Activated T-helper 2 cell treated with anti-CD3 and anti-CD28 coated beads, Interferon-gamma antibody, Interleukin-2, Interleukin-4, amounts not matched to agents 10 μg/mL and 5 μg/mL and 100 μg/mL, durations not matched to agents 14 hours and 24 hours and 36 hours (primary cell): Measurements from ENCODE around the gene PARD3. TPM values are rescaled to one million over a fixed set of nuclear protein-coding genes. Genes with fewer than 3 reads are reported as not detected.

ENCODE experiments used
- DNase-seq: peaks from one replicate; pipeline ENCODE4 v3.0.0; 2021; ENCODE audit warnings: low spot score
- H3K27ac Mint-ChIP-seq: one replicate; pipeline ENCODE4 v1.8.0; 2021; ENCODE audit warnings: mixed read lengths
- H3K27me3 Mint-ChIP-seq: one replicate; pipeline ENCODE4 v1.8.0; 2021; ENCODE audit warnings: low read depth, mixed read lengths
- H3K36me3 Mint-ChIP-seq: one replicate; pipeline ENCODE4 v1.8.0; 2021; ENCODE audit warnings: low read depth, mixed read lengths
- H3K4me1 Mint-ChIP-seq: one replicate; pipeline ENCODE4 v1.8.0; 2021; ENCODE audit warnings: low read depth, mixed read lengths
- H3K4me3 Mint-ChIP-seq: one replicate; pipeline ENCODE4 v1.8.0; 2021; ENCODE audit warnings: low read depth, mild to moderate bottlenecking, moderate library complexity, mixed read lengths
- H3K9me3 Mint-ChIP-seq: one replicate; pipeline ENCODE4 v1.8.0; 2021; ENCODE audit warnings: mixed read lengths
- intact Hi-C: fragments of 100-400 bp; cut with micrococcal nuclease; formaldehyde crosslinking; loops from one replicate; pipeline ENCODE4 v1.15.1; 2023
- total RNA-seq: library from RNA; stranded (reverse); gene quantifications from 2 replicates; pipeline ENCODE4 v1.2.3, GENCODE V29; 2022

Gene PARD3
- total RNA-seq: 1.4 and 2.0 TPM in 2 replicates

- Mint-ChIP-seq H3K36me3 (no peaks in the 10 kb centered on the region), H3K9me3 (no peaks in the 10 kb centered on the region), H3K4me3 (peak within 1 kb of the TSS; percentile 69), H3K27ac (no peak within 1 kb of the TSS), H3K4me1 (peaks cover 4% of the 10 kb centered on the region), H3K27me3 (peaks cover 63% of the 10 kb centered on the region)
- no peak for DNase-seq
- intact Hi-C loops: no loop called here
These were observed at the start of gene PARD3 for GRCh38 chr10:34815185-34816084. TSS of gene PARD3 (minus strand) at chr10:34815296. CDS start at chr10:34814995, 301 bp downstream.

GRCh38 chr10:34864149-34865067 is 49.3 kb upstream of the PARD3 start:
- Mint-ChIP-seq H3K4me1 (no peaks in the 10 kb centered on the region), H3K36me3 (no peaks in the 10 kb centered on the region), H3K27ac (no peak overlapping the region), H3K9me3 (no peaks in the 10 kb centered on the region), H3K4me3 (no peak overlapping the region), H3K27me3 (peaks cover 6% of the 10 kb centered on the region)
- intact Hi-C loops: no loop called here
- no peak for DNase-seq

GRCh38 chr10:34862892-34863291 is 47.8 kb upstream of the PARD3 start:
- Mint-ChIP-seq H3K27me3 (peaks cover under 1% of the 10 kb centered on the region), H3K9me3 (no peaks in the 10 kb centered on the region), H3K4me3 (no peak overlapping the region), H3K36me3 (no peaks in the 10 kb centered on the region), H3K27ac (no peak overlapping the region), H3K4me1 (no peaks in the 10 kb centered on the region)
- no peak for DNase-seq
- intact Hi-C loops: no loop called here

GRCh38 chr10:34861293-34862021 is 46.4 kb upstream of the PARD3 start:
- Mint-ChIP-seq H3K27ac (no peak overlapping the region), H3K4me1 (no peaks in the 10 kb centered on the region), H3K27me3 (peaks cover 2% of the 10 kb centered on the region), H3K9me3 (no peaks in the 10 kb centered on the region), H3K36me3 (no peaks in the 10 kb centered on the region), H3K4me3 (no peak overlapping the region)
- DNase-seq: no peak
- intact Hi-C loops: no loop called here

DNA sequence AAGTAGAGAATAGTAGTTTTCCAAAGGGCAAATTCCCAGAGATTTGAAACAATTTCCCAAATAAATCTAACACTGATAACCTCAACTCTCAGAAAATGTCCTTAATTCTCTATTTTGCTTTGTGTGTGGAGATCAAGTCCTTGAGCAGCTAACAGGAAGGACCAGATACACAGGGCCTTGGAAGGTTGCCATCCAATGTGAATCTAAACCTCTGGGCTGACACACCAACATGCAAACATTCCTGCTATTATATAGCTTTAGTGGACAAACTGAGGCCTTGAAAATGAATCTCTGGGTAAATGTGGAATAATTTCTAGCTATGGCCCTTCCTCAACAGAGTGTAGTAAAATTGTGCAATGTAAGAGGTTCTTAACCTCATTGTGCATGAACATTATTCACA is 44.1 kb upstream of the PARD3 start:
- no peak overlapping the region for H3K4me3 Mint-ChIP-seq
- peaks cover 2% of the 10 kb centered on the region for H3K27me3 Mint-ChIP-seq
- H3K27ac Mint-ChIP-seq: no peak overlapping the region
- no peaks in the 10 kb centered on the region for H3K4me1 Mint-ChIP-seq
- H3K36me3 Mint-ChIP-seq: no peaks in the 10 kb centered on the region
- H3K9me3 Mint-ChIP-seq: no peaks in the 10 kb centered on the region
- no peak for DNase-seq
- intact Hi-C loops: no loop called here

DNA sequence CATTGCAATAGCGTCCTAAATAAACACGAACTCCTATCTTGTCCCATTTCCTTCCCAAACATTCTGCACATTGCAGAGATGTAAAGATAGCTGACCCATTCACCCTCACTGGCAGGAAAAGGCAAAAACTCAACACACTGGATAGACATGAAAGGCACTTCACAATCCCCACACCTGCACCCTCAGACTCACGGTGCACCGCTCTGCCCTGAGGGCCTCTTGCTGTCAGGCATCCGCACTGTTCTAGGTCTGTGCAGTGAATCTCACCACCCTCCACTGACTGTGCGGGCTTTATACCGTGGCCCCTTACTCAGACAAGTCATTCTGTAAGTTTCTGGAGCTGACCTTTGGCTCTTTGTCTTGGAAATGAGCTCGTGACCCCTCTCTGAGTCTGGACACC is 42.9 kb upstream of the PARD3 start:
- Mint-ChIP-seq H3K27ac (no peak overlapping the region), H3K4me1 (no peaks in the 10 kb centered on the region), H3K9me3 (no peaks in the 10 kb centered on the region), H3K4me3 (no peak overlapping the region), H3K36me3 (no peaks in the 10 kb centered on the region), H3K27me3 (peaks cover 2% of the 10 kb centered on the region)
- no peak for DNase-seq
- intact Hi-C loops: no loop called here

DNA sequence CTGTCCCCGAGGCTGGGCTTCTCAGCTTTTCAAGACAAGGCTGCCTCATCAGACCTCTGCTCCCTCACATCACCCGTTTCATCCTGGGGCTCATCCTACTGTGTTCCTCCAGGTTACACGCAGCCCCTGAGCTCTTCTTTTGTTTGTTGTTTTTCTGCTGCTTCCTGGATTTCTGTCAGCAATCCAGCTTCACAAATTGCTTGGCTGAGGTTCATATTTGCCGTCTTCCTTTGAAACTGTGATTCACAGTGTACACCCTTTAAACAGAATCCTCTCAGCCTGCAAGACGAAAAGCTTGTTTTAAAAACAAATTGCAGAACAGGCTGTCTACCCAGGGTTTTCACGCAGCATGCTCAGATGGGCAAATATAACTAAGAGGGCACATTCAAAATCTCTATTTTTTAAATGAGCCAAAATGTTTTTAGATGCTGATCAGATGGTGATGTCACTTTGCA is 39.1 kb upstream of the PARD3 start:
- intact Hi-C loops: no loop called here
- DNase-seq: no peak
- Mint-ChIP-seq H3K36me3 (no peaks in the 10 kb centered on the region), H3K4me3 (no peak overlapping the region), H3K27ac (no peak overlapping the region), H3K4me1 (no peaks in the 10 kb centered on the region), H3K27me3 (peaks cover 2% of the 10 kb centered on the region), H3K9me3 (no peaks in the 10 kb centered on the region)

DNA sequence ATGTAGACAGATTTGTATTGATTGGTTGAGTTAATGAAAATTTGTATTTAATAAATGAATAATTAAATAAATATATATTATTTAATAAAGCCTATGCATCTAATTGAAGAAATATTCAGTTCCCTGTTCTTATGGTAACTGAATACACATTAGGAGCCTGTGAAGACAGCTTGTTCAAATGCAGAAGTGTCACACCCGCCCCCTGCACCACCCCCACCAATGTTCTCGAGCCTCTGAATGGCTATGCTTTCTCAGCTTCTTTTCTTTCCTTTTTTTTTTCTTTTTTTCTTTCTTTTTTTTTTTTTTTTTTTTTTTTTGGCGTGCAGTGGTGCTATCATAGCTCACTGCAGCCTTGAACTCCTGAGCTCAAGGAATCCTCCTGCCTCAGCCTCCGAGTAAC is 38.3 kb upstream of the PARD3 start:
- H3K27ac Mint-ChIP-seq: no peak overlapping the region
- H3K36me3 Mint-ChIP-seq: no peaks in the 10 kb centered on the region
- no peak overlapping the region for H3K4me3 Mint-ChIP-seq
- DNase-seq: no peak
- no peaks in the 10 kb centered on the region for H3K4me1 Mint-ChIP-seq
- intact Hi-C loops: no loop called here
- H3K9me3 Mint-ChIP-seq: no peaks in the 10 kb centered on the region
- H3K27me3 Mint-ChIP-seq: peaks cover 2% of the 10 kb centered on the region

DNA sequence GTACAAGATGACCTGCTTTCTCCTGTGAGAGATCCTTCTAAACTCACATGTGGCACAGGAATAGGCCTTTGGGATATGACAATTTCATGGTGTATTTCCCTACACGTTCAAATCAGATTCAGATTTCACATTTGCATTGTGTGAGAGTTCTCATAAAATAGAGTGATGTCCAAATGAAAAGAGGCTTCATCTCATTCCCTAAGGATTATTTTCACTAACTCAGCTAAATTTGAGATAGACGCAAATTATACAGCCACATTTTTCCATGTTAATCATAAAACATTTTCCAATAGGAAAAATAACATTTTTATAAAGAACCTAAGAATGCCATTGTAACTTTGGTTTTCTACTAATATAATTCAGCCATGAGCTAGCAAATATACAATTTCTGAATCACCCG is 35.5 kb upstream of the PARD3 start:
- Mint-ChIP-seq H3K27me3 (no peaks in the 10 kb centered on the region), H3K4me3 (no peak overlapping the region), H3K27ac (no peak overlapping the region), H3K36me3 (no peaks in the 10 kb centered on the region), H3K9me3 (no peaks in the 10 kb centered on the region), H3K4me1 (no peaks in the 10 kb centered on the region)
- intact Hi-C loops: no loop called here
- no peak for DNase-seq

GRCh38 chr10:34850036-34850435 is 34.9 kb upstream of the PARD3 start:
- Mint-ChIP-seq H3K27ac (no peak overlapping the region), H3K36me3 (no peaks in the 10 kb centered on the region), H3K27me3 (no peaks in the 10 kb centered on the region), H3K9me3 (no peaks in the 10 kb centered on the region), H3K4me1 (no peaks in the 10 kb centered on the region), H3K4me3 (no peak overlapping the region)
- intact Hi-C loops: no loop called here
- DNase-seq: no peak

DNA sequence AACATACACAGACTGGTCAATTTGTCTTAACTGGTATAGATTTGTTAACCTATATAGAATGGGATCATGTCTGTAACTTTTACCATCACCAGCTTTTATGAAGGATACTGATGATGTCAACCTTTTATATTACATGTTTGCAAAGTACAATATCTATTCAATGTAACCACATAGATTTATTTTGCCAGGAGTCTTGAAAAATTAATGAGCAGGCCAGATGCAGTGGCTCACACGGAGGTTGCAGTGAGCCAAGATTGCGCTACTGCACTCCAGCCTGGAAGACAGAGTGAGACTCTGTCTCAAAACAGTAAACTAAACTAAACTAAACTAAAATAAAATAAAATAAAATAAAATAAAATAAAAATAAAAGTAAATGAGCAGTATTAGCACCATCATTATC is 30.0 kb upstream of the PARD3 start:
- Mint-ChIP-seq H3K36me3 (no peaks in the 10 kb centered on the region), H3K4me3 (no peak overlapping the region), H3K4me1 (no peaks in the 10 kb centered on the region), H3K27me3 (no peaks in the 10 kb centered on the region), H3K9me3 (no peaks in the 10 kb centered on the region), H3K27ac (no peak overlapping the region)
- intact Hi-C loops: no loop called here
- no peak for DNase-seq

- no peak for DNase-seq
- Mint-ChIP-seq H3K27ac (no peak overlapping the region), H3K4me3 (no peak overlapping the region), H3K36me3 (no peaks in the 10 kb centered on the region), H3K27me3 (no peaks in the 10 kb centered on the region), H3K4me1 (no peaks in the 10 kb centered on the region), H3K9me3 (no peaks in the 10 kb centered on the region)
- intact Hi-C loops: no loop called here
These were observed 29.4 kb upstream of the PARD3 start for GRCh38 chr10:34844448-34844847.
